NOMO-1 treated with DMSO at 0.1 percent for 48 hours (cell line): Measurements from ENCODE around the gene CCDC171.

ENCODE experiments used
- DNase-seq: peaks from one replicate; lab custom pipeline; 2025; ENCODE audit not compliant: unreplicated experiment; lab: John Stamatoyannopoulos, UW

The CCDC171 gene

GRCh38 chr9:15975101-15975778 is 422.4 kb downstream of the CCDC171 start:
- DNase-seq: no peak

DNA sequence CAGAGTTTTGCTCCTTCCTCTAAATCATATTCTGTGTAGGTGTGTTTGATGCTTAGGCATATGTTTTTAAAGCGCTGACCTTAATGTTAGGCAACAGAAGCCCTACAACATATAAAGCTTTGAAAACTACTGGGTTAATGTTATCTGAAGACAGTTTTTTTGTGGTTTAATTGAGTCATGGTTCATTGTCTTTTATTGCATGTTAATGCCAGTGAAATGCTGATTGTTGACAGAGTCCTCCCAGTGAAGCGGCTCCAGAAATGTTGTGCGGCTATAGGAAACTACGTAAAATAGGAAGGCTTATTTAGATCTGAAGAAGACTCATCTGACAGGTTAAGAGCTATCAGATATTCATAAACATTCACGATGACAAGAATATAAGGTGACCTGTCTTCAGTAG is 424.6 kb downstream of the CCDC171 start:
- no peak for DNase-seq

- no peak for DNase-seq
These were observed 429.3 kb downstream of the CCDC171 start for GRCh38 chr9:15982182-15982581.

- DNase-seq: no peak
These were observed 446.8 kb downstream of the CCDC171 start for GRCh38 chr9:15999422-16000339.

DNA sequence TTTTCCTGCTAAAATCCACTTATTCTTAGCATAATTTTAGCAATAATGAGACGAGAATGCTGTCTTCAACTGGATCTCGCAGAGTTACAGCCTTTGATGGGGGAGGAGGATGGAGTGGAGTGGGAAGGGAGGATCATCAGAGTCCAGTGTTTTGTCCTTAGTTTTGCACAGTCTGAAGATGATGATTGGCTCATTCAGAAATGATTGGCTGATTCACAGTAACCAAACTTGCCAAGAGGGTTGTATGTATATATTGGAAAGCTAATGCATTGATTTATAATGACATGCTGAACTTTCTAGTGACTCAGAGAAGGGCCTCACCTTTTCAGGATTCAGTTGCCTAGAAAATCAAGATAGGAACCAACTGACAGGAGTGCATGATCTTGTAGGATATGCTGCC is 448.0 kb downstream of the CCDC171 start:
- no peak for DNase-seq

GRCh38 chr9:16001856-16002255 is 449.0 kb downstream of the CCDC171 start:
- DNase-seq: no peak

- no peak for DNase-seq
These were observed 450.0 kb downstream of the CCDC171 start for GRCh38 chr9:16002816-16003215.

- no peak for DNase-seq
These were observed 450.9 kb downstream of the CCDC171 start for GRCh38 chr9:16003785-16004184.

DNA sequence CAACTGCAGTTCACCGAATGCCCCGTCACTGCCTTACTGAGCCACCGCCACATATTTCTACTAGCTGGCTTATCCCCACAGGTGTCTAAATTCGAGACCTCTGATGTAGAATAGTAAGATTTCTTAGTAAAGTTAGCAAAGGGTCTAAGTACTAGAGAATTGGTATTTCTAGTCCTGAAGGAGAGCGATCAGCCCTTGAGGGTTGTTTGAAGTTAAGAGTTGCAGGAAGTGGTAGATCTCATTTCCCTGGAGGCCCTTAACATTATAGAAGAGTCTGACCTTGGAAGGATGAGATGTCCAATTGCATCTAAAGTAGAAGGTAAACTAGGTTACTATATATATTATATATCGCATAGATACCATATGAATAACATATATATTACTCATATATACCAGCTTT is 451.8 kb downstream of the CCDC171 start:
- DNase-seq: no peak

DNA sequence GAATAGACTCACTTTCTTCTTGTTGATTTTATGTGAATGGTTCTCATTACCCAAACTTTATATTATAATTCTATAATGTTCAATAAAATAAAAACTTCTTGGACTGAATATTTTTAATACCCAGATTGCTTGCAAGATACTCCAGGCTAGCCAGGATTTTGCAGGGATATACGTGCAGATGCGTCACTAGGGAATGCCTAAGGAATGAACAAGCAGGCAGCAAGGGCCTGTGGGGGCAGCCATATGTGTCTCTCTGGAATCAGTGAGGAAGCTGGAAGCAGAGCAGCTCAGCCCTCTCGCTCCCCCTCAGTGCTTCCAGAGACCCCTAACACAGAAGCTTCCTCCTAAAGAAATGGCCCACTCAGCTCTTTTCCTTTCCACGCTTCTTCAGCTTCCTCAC is 457.4 kb downstream of the CCDC171 start:
- DNase-seq: no peak

GRCh38 chr9:16012621-16013020 is 459.8 kb downstream of the CCDC171 start:
- no peak for DNase-seq

DNA sequence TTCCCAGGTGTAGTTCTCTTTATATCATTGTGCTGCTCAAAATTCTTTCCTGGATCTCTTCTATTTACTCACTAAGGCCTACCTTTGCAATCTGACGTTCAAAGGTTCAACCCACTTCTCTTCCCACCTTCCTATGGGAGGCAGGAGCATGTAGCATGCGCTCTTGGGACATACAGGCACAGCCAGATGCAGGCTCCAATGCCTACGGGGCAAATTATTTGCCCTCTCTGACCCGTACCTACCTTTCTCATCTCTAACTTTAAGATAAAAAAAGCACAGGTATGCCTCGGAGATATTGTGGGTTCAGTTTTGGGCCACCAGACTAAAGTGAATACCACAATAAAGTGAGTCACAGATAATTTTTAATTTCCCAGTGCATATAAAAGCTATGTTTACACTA is 460.5 kb downstream of the CCDC171 start:
- DNase-seq: no peak

DNA sequence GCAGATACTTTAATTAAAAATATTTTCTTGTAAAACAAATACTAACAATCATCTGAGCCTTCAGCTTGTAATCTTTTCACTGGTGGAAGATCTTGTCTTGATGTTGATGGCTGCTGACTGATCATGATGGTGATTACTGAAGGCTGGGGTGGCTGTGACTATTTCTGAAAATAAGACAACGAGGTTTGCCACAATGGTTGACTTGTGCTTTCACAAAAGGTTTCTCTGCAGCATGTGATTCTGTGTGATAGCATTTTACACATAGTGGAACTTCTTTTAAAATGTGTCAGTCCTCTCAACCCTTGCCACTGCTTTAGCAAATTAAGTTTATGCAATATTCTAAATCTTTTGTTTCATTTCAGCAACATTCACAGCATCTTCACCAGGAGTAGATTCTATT is 461.0 kb downstream of the CCDC171 start:
- no peak for DNase-seq

DNA sequence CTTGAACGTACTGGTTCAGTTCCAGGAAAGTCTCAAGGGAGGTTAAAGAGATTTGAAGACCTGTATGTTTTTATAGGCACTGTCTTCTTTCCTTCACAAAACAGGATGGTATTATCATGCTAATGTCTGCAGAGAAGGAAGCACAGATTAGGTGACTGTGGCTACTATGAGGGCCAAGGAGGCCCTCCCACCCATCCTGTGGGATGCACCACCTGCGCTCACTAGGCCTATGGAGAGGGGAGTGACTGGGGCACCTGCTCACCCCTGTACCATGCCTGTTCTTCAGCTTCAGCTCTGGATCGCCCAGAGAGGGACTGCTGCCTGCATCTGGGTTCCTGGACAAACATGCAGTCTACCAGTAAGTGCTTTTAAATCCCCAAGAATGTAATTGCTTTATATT is 469.4 kb downstream of the CCDC171 start:
- no peak for DNase-seq

- no peak for DNase-seq
These were observed 470.6 kb downstream of the CCDC171 start for GRCh38 chr9:16023446-16023845.
